D721Med (cell line): Measurements from ENCODE around the gene CCDC146.

ENCODE experiments used
- DNase-seq: peaks from one replicate; pipeline ENCODE4 v3.0.0; 2011; ENCODE audit warnings: low spot score; ENCODE audit not compliant: insufficient read length
- FAIRE-seq: peaks from 2 replicates; lab custom pipeline; 2011; peaks lifted over from hg19 to GRCh38; lab: Jason Lieb, UNC
- CTCF ChIP-seq: IDR thresholded peaks from 2 replicates; pipeline ENCODE4 v1.5.1; 2012; ENCODE audit warnings: mild to moderate bottlenecking, control low read depth; ENCODE audit not compliant: insufficient read depth; ENCODE audit errors: missing control alignments

CCDC146 gene

GRCh38 chr7:77242068-77242467 is 119.7 kb downstream of the CCDC146 start:
- DNase-seq (no peak), FAIRE-seq (no peak)
- TF ChIP-seq CTCF = no peak

- DNase-seq (no peak), FAIRE-seq (no peak)
- no peak for TF ChIP-seq CTCF
Measured at GRCh38 chr7:77242554-77242953, 120.1 kb downstream of the CCDC146 start.

GRCh38 chr7:77244222-77244934 is 122.0 kb downstream of the CCDC146 start:
- FAIRE-seq (no peak), DNase-seq (no peak)
- TF ChIP-seq CTCF = no peak

GRCh38 chr7:77245015-77245755 is 122.8 kb downstream of the CCDC146 start:
- DNase-seq (no peak), FAIRE-seq (no peak)
- no peak for TF ChIP-seq CTCF

GRCh38 chr7:77246026-77246640 is 123.7 kb downstream of the CCDC146 start:
- no peak for TF ChIP-seq CTCF
- DNase-seq = no peak
- FAIRE-seq = no peak

- no peak for DNase-seq
- peak; percentile 65 for TF ChIP-seq CTCF
- peak; percentile 86 for FAIRE-seq
Measured at GRCh38 chr7:77247206-77247850, 124.9 kb downstream of the CCDC146 start.
